ENCODE data around the gene SEMA5B. TPM values are rescaled to one million over a fixed set of nuclear protein-coding genes. Genes with fewer than 3 reads are reported as not detected.

Gene SEMA5B
- total RNA-seq, 3 donors from 2014 or later: 0.34 to 0.89 (median 0.35) TPM

- H3K36me3 ChIP-seq (ENCODE audit: low read depth): no peaks in the 10 kb centered on the region
- no peaks in the 10 kb centered on the region for H3K9me3 ChIP-seq
- TF ChIP-seq, protein P1, sequence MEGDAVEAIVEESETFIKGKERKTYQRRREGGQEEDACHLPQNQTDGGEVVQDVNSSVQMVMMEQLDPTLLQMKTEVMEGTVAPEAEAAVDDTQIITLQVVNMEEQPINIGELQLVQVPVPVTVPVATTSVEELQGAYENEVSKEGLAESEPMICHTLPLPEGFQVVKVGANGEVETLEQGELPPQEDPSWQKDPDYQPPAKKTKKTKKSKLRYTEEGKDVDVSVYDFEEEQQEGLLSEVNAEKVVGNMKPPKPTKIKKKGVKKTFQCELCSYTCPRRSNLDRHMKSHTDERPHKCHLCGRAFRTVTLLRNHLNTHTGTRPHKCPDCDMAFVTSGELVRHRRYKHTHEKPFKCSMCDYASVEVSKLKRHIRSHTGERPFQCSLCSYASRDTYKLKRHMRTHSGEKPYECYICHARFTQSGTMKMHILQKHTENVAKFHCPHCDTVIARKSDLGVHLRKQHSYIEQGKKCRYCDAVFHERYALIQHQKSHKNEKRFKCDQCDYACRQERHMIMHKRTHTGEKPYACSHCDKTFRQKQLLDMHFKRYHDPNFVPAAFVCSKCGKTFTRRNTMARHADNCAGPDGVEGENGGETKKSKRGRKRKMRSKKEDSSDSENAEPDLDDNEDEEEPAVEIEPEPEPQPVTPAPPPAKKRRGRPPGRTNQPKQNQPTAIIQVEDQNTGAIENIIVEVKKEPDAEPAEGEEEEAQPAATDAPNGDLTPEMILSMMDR (IDR thresholded peaks at IDR 0.05): no peak
- H3K4me3 ChIP-seq: no peak overlapping the region
- no peak for ATAC-seq
- intact Hi-C loops (cut with DNase I, micrococcal nuclease): no loop called here
- DNase-seq: no peak
- no peaks in the 10 kb centered on the region for H3K4me1 ChIP-seq (ENCODE audit: low read depth)
These were observed 111.0 kb downstream of the SEMA5B start for GRCh38 chr3:122916580-122916979.

DNA sequence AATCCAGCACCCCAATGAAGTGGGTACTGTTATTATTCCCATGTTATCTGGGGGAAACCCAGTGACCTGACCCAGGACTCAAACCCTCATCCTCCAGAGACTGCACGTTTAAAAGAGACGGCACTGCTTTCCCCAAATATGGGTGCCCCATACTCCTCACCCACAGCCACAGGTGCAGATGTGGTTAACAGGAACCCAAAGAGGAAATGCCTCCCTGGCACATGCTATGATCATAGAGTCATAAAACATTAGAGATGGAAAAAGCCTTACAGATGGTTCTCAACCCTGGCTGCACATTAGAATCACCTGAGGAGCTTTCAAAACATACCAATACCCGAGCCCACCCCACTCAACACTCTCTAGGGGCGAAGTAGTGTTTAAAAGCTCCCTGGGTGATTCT lies 111.5 kb downstream of the SEMA5B start:
- Histone ChIP-seq H3K9me3 (no peaks in the 10 kb centered on the region), H3K4me1 (ENCODE audit: low read depth) (no peaks in the 10 kb centered on the region), H3K36me3 (ENCODE audit: low read depth) (no peaks in the 10 kb centered on the region), H3K4me3 (no peak overlapping the region)
- DNase-seq: no peak
- TF ChIP-seq, protein P1 (IDR thresholded peaks at IDR 0.05): no peak
- ATAC-seq: no peak
- intact Hi-C loops (cut with DNase I, micrococcal nuclease): no loop called here

- ATAC-seq (no peak), DNase-seq (no peak)
- no peaks in the 10 kb centered on the region for H3K4me1 ChIP-seq (ENCODE audit: low read depth)
- H3K9me3 ChIP-seq: no peaks in the 10 kb centered on the region
- intact Hi-C loops (cut with DNase I, micrococcal nuclease): no loop called here
- no peak overlapping the region for H3K4me3 ChIP-seq
- TF ChIP-seq, protein P1 (IDR thresholded peaks at IDR 0.05): no peak
- H3K36me3 ChIP-seq (ENCODE audit: low read depth): no peaks in the 10 kb centered on the region
These were observed 112.1 kb downstream of the SEMA5B start for GRCh38 chr3:122915300-122916055.

GRCh38 chr3:122913539-122914100 lies 113.9 kb downstream of the SEMA5B start:
- no peak for ATAC-seq
- intact Hi-C loops (cut with DNase I, micrococcal nuclease): no loop called here
- H3K4me1 ChIP-seq (ENCODE audit: low read depth): no peaks in the 10 kb centered on the region
- no peak overlapping the region for H3K4me3 ChIP-seq
- H3K9me3 ChIP-seq: no peaks in the 10 kb centered on the region
- DNase-seq: no peak
- no peaks in the 10 kb centered on the region for H3K36me3 ChIP-seq (ENCODE audit: low read depth)
- TF ChIP-seq, protein P1 (IDR thresholded peaks at IDR 0.05): no peak

DNA sequence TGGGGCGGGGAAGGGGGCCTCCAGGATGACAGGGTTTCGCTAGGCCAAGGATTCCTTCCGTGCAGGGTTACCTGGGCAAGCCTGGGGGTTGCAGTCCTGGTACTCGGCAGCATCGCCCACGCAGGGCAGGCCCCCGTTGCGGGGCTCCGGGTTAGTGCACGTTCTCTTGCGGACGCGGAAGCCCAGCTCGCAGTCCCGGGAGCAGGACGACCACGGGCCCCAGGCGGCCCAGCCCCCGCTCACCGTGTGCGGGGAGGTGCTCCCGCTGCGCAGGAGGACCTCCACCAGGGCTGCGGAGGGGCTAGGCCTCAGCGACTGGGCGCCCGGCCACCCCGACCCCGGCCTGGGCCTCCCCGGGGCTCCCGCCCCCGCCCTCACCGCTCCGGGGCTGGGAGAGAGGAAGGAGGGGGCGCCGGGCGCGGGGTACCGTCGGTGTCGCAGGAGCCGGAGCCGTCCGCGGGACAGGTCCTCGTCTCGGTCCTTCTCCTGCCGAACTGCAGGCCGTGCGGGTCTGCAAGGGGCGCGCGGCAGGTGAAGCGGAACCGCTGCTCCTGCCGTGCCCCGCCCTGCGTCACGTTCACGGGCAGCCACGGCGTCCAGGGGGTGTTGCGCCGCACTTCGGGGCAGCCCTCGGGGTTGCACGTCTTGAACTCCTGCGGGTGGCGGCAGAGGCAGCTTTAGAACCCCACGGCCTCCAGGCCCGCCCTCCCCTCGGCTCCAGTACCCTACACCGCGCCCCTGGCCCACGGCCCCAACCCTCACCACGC lies 114.6 kb downstream of the SEMA5B start:
- DNase-seq (no peak), ATAC-seq (no peak)
- intact Hi-C loops (cut with DNase I, micrococcal nuclease): no loop called here
- no peak overlapping the region for H3K4me3 ChIP-seq
- no peaks in the 10 kb centered on the region for H3K4me1 ChIP-seq (ENCODE audit: low read depth)
- H3K9me3 ChIP-seq: no peaks in the 10 kb centered on the region
- TF ChIP-seq, protein P1 (IDR thresholded peaks at IDR 0.05): no peak
- no peaks in the 10 kb centered on the region for H3K36me3 ChIP-seq (ENCODE audit: low read depth)
